Right cardiac atrium (tissue), 5 donors: ENCODE measurements around the gene RASD2. TPM values are rescaled to one million over a fixed set of nuclear protein-coding genes. Genes with fewer than 3 reads are reported as not detected.

Experiments
- ATAC-seq, 2 donors: fragments of 200-7000 bp; cut with Tn5 transposase; one replicate each; pipeline versions ENCODE4 v1.8.0 to v1.9.1; 2020; ENCODE audit warnings: moderate library complexity in 2 of 2, mild to moderate bottlenecking in 1 of 2
- DNase-seq, 3 donors: peaks; one replicate each; pipeline ENCODE4 v3.0.0-alpha.2; 2020
- H3K27ac ChIP-seq: one replicate; pipeline ENCODE4 v1.5.1; 2013; ENCODE audit warnings: mild to moderate bottlenecking, low read length, control low read depth, moderate library complexity
- H3K27me3 ChIP-seq: one replicate; pipeline ENCODE4 v1.6.1; 2013; ENCODE audit not compliant: control insufficient read depth, insufficient read depth
- H3K4me1 ChIP-seq: one replicate; pipeline ENCODE4 v1.6.1; 2013; ENCODE audit warnings: low read length; ENCODE audit not compliant: control insufficient read depth, insufficient read depth
- H3K4me3 ChIP-seq: one replicate; pipeline ENCODE4 v1.5.1; 2013; ENCODE audit warnings: low read length, control low read depth
- H3K9me3 ChIP-seq: one replicate; pipeline ENCODE4 v1.6.1; 2013; ENCODE audit warnings: low read length; ENCODE audit not compliant: control insufficient read depth
- WGBS: extraction: QIAGEN DNeasy Blood & Tissue Kit; methylation state at CpG from one replicate; pipeline ENCODE4 v1.1.7; 2013; 5-methylcytosine and 5-hydroxymethylcytosine counted together
- intact Hi-C, 4 donors: fragments of 100-400 bp; cut with DNase I; formaldehyde crosslinking; loops; one replicate each; pipeline versions ENCODE4 v1.11.0 to v1.14.0; 2022 to 2023
- polyA plus RNA-seq: library from polyadenylated mRNA; stranded (reverse); fragments of 200-250 nt; gene quantifications from one replicate; pipeline ENCODE4 v1.2.3, GENCODE V29; 2013
- total RNA-seq, 4 donors: library from RNA; stranded (reverse); fragmentation: NEBNext Ultra II Directional; extraction: Animal tissue kit (Norgen Biotek cat#: 25700); gene quantifications; one replicate each; pipeline ENCODE4 v1.2.1, GENCODE V29; 2021
- donor health status: healthy with polysubstance abuse.
- donor health status: DM: no; HTN: yes; CAD: no.
- donor health status: DM: no; HTN: no; CAD: no.
- donor health status: DM: no; HTN: yes; CAD: no; lungs with severe emphysema.
- donor health status: DM: yes; HTN: yes; CAD: no.

The RASD2 gene
- total and polyA plus RNA-seq, 5 donors: 0.78 to 3.2 (median 2.1) TPM

- no peaks in the 10 kb centered on the region for H3K9me3 ChIP-seq
- peak overlapping the region; percentile 10 for H3K27ac ChIP-seq
- H3K27me3 ChIP-seq: no peaks in the 10 kb centered on the region
- H3K4me3 ChIP-seq: no peak overlapping the region
- peaks cover 3% of the 10 kb centered on the region for H3K4me1 ChIP-seq
- 75% methylated on average over 16 of the region's 16 CpGs for WGBS
- intact Hi-C loops: no loop called here
- no peak for ATAC-seq
- peak in 1 of 3 donors; percentile 7 for DNase-seq
Measured at GRCh38 chr22:35597692-35598395, 57.2 kb downstream of the RASD2 start.

GRCh38 chr22:35598396-35598710 lies 57.7 kb downstream of the RASD2 start:
- Histone ChIP-seq H3K27ac (no peak overlapping the region), H3K9me3 (no peaks in the 10 kb centered on the region), H3K4me1 (peaks cover 3% of the 10 kb centered on the region), H3K27me3 (no peaks in the 10 kb centered on the region), H3K4me3 (no peak overlapping the region)
- intact Hi-C loops: no loop called here
- WGBS: 90% methylated on average over 4 of the region's 4 CpGs
- ATAC-seq: no peak
- DNase-seq: peak in 2 of 3 donors; percentile 7 to 23

- no peak for ATAC-seq
- Histone ChIP-seq H3K4me1 (peaks cover 3% of the 10 kb centered on the region), H3K9me3 (no peaks in the 10 kb centered on the region), H3K27ac (no peak overlapping the region), H3K4me3 (no peak overlapping the region), H3K27me3 (no peaks in the 10 kb centered on the region)
- 81% methylated on average over 4 of the region's 4 CpGs for WGBS
- DNase-seq: no peak
- intact Hi-C loops: no loop called here
Measured at GRCh38 chr22:35599364-35599763, 58.7 kb downstream of the RASD2 start.

- Histone ChIP-seq H3K27ac (no peak overlapping the region), H3K9me3 (no peaks in the 10 kb centered on the region), H3K27me3 (no peaks in the 10 kb centered on the region), H3K4me3 (no peak overlapping the region), H3K4me1 (peaks cover 2% of the 10 kb centered on the region)
- intact Hi-C loops: no loop called here
- DNase-seq: peak in 2 of 3 donors; percentile 70 to 76
- WGBS: 78% methylated on average over 12 of the region's 12 CpGs
- no peak for ATAC-seq
Measured at GRCh38 chr22:35600476-35600875, 59.8 kb downstream of the RASD2 start.

GRCh38 chr22:35601013-35601580 lies 60.5 kb downstream of the RASD2 start:
- Histone ChIP-seq H3K4me3 (no peak overlapping the region), H3K27ac (no peak overlapping the region), H3K9me3 (no peaks in the 10 kb centered on the region), H3K4me1 (peaks cover 6% of the 10 kb centered on the region), H3K27me3 (no peaks in the 10 kb centered on the region)
- no peak for ATAC-seq
- 97% methylated on average over 5 of the region's 5 CpGs for WGBS
- intact Hi-C loops: no loop called here
- DNase-seq: no peak

GRCh38 chr22:35601743-35602615 lies 61.3 kb downstream of the RASD2 start:
- intact Hi-C loops: no loop called here
- WGBS: 49% methylated on average over 9 of the region's 9 CpGs
- Histone ChIP-seq H3K9me3 (no peaks in the 10 kb centered on the region), H3K27ac (peak overlapping the region; percentile 37), H3K27me3 (no peaks in the 10 kb centered on the region), H3K4me3 (no peak overlapping the region), H3K4me1 (peaks cover 10% of the 10 kb centered on the region)
- DNase-seq (no peak), ATAC-seq (peak; percentile 8 to 41)

Other genes with a start within 250 kb of the RASD2 start
- 10 to 100 TPM; 54.0 to 75.9 (median 63.6) TPM for gene TOM1, start 240.9 kb upstream of the RASD2 start, total RNA-seq
- 55.9 TPM for gene TOM1, start 240.9 kb upstream of the RASD2 start, polyA plus RNA-seq
- gene HMOX1, start 159.7 kb upstream of the RASD2 start, total RNA-seq: 10 to 100 TPM in 2 of 4 donors, 1 to 10 TPM in 2; 6.2 to 10.8 (median 9.6) TPM
- 6.1 TPM for gene HMOX1, start 159.7 kb upstream of the RASD2 start, polyA plus RNA-seq
- gene MCM5, start 140.7 kb upstream of the RASD2 start, total RNA-seq: 10 to 100 TPM in 2 of 4 donors, 1 to 10 TPM in 2; 7.4 to 15.8 (median 11.0) TPM
- 7.3 TPM for gene MCM5, start 140.7 kb upstream of the RASD2 start, polyA plus RNA-seq
- gene MB, start 76.5 kb downstream of the RASD2 start, total RNA-seq: over 10,000 TPM in 3 of 4 donors, 1,000 to 10,000 TPM in 1; 7,621 to 11,301 (median 10,496) TPM
- 14,884 TPM for gene MB, start 76.5 kb downstream of the RASD2 start, polyA plus RNA-seq
- 10 to 100 TPM in 2 of 4 donors, 1 to 10 TPM in 2; 6.8 to 13.3 (median 10.8) TPM for gene APOL6, start 107.6 kb downstream of the RASD2 start, total RNA-seq
- 4.2 TPM for gene APOL6, start 107.6 kb downstream of the RASD2 start, polyA plus RNA-seq
- not detected for gene APOL5, start 177.0 kb downstream of the RASD2 start, total RNA-seq
- 0.14 TPM for gene APOL5, start 177.0 kb downstream of the RASD2 start, polyA plus RNA-seq